AG20443 (cell line): ENCODE data around the gene GCN1.
"Not testable (repeated sequence)": the region's sequence is repeated elsewhere in the genome, so short reads cannot be mapped to it uniquely, and the experiment has no call there.

Source experiments
- DNase-seq: peaks from one replicate; pipeline ENCODE4 v3.0.0; 2012; ENCODE audit warnings: low spot score, mixed read lengths

GCN1 gene

DNA sequence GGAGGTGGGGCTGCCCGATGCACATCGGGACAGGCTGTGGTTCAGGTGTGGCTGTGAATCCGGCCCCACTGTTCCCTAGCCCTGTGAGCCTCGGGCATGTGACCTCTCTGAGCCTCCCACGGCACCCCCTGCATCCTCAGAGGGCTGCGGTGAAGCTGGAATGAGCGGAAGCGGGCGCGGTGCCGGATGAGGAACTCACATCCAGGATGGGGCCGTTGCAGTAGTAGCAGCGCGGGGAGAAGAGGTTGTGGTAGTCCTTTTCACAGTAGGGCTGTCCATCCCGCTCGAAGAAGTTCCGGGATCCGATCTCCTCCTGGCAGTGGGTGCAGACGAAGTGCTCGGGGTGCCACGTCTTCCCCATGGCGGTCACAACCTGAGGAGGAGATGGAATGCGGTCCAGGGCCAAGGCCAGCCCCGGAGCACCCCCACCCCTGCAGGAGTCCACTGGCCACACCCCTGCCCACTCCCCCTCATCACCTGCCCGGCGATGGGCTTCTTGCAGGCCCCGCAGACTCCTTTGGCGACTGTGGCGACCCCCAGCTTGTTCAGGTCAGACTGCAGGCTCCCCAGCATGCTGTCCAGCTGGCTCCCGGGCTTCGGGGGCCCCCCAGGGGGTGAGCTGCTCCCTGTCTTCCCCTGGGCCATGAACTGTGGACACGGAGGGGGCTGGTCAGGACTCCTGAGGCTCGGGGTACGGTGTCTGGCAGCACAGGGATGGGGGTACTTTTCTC, 20.3 kb upstream of the GCN1 start:
- no peak for DNase-seq

DNA sequence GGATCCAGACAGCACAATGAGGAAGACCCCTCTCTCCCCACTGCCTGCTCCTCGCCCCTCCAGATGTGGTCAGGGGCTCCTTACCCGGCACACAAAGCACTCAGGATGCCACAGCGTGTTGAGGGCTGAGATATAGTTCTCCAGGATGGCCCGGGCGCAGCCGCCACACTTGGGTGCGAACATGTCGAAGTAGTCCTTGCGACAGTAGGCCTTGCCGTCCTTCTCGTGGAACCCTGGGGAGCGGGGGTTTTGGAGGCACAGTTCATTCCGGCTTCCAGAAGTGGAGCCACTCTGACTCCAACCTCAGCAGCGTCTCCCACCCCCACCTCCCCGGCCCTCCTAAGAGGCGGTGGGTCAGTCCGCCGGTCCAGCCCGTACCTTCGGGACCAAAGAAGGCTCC, 19.2 kb upstream of the GCN1 start:
- DNase-seq = no peak

DNA sequence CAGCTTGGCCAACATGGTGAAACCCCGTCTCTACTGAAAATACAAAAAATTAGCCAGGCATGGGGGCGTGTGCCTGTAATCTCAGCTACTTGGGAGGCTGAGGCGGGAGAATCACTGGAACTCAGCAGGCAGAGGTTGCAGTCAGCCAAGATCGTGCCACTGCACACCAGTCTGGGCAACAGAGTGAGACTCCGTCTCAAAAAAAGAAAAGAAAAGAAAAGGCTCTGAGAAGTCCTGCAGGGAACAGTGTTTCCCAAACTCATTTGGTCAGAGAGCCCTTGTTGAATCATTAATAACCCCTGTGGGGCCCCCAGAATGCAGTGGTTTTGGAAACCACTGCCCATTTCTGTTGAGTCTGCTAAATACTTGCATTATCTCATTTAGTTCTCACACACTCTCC, 18.7 kb upstream of the GCN1 start:
- not testable (repeated sequence) for DNase-seq

DNA sequence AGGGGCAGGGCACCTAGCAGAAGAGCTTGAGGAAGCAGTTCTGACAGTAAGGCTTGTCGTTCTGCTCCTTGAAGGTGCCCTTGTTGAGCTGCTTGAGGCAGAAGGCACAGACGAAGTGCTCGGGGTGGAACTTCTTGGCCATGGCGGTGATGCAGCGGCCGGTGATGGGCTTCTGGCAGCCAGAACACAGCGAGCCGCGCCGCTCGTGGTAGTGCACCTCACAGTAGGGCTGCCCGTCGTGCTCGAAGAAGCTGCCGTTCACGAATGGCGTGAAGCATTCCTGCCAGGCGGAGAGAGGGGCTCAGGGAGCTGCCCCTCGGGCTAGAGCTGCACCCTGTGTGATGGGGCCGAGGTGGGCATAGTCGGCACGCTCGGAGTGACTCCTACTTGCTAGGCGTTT, 17.8 kb upstream of the GCN1 start:
- no peak for DNase-seq

DNA sequence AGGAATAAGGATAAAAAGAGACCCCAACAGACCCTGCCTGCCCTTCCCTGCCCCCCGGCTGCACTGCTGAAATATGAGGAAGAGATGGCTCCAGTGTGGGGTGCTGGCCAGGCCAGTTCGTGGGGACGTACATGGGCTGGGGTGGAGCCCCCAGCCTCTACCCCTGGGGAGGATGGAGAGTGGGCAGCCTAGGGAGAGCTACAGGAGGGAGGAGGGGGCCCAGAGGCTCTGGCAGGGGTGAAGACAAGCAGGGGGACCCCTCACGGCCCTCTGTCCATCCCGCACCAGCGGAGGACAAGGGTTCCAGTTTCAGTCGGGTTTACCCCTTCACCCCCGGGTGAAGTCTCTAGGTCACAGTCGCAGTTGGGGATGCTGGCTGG, 17.4 kb upstream of the GCN1 start:
- DNase-seq = no peak

DNA sequence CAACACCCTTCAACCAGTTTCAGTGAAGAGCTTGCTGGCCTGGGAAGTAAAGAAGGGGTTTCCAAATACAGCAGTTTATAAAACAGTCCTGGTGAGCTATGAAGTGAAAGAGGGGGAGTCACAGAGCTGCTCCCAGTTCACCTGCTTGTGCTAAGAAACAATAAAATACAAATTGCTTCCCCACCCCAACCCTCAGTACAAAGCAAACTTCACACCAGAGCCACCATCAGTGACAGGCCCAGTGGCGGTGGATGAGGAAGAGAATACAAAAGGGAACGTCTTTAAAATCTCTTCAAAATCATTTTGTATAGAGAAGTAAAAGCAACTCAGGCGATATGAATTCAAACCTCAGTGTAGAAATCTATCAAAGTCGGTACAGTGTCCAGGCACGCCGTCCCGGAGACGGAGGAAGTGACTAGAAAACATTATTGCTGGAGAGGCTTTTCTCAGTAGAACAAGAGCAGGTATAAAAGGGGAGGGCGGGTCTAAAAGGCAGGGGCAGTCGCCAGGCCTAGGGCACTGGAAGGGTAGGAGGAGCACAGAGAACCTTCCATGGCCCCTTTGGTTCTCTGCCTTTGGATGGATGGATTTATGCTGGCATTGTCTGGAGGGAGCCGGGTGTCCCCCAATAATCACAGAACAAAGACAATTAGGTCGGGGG, 16.9 kb upstream of the GCN1 start:
- no peak for DNase-seq

DNA sequence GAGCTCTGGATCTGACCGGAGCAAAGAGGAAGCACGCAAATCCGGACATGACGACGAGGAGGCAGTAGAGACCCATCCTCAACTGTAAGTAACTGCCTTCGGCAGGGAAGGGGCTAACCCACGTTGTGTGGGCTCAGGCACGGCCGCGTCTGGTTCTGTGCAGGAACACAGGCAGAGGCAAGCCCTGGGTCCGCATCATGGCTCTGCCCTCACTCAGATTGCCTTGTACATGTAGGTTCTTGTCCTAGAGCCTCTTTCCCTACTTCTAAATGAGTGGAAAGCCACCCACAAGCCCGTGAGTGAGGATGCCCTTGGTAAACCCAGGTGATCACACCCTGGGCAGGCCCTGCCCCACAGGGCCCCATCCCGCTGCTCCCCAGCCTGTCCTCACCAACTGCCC, 15.3 kb upstream of the GCN1 start:
- DNase-seq = no peak

DNA sequence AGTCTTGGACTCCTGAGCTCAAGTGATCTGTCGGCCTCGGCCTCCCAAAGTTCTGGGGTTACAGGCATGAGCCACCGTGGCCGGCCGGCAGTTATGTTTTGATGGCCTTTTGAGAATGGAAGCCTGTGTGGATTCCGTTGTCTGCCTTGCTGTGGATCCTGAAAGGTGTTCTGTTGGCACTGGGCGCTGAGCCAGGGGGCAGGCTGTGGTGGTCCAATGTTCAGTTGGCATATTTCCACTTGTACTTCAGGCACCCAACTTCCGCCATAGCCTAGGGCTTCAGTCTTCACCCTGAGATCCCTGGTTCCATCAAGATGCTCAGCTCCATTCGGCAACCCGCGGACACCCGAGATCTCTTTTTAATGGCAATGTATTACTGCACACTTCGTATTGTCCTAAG, 12.7 kb upstream of the GCN1 start:
- no peak for DNase-seq

DNA sequence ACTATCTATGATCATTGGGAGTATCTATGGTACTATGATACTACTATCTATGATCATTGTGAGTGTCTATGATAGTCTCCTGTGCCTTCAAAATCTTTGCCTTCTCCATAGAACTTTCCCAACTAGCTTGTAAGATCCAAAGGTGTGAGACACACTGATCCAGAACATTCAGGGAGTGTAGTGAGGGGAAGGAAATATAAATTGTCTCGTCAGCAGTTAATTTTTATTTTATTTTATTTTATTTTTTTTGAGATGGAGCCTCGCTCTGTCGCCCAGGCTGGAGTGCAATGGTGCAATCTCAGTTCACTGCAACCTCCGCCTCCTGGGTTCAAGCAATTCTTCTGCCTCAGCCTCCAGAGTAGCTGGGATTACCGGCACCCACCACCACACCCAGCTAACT, 12.3 kb upstream of the GCN1 start:
- DNase-seq = not testable (repeated sequence)

DNA sequence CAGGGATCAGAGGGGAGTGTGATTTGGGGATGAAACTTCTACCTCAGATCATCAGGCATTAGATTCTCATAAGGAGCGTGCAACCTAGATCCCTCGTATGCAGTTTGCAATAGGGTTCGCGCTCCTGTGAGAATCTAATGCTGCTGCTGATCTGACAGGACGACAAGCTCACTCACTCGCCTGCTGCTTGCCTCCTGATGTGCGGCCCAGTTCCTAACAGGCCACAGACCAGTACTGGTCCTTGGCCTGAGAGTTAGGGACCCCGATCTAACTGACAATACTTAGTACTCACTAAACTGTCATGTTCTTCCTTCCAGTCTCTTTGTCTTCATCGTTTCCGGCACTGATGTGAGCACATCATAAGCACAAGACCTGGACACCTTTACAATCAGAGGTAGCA, 11.7 kb upstream of the GCN1 start:
- no peak for DNase-seq

DNA sequence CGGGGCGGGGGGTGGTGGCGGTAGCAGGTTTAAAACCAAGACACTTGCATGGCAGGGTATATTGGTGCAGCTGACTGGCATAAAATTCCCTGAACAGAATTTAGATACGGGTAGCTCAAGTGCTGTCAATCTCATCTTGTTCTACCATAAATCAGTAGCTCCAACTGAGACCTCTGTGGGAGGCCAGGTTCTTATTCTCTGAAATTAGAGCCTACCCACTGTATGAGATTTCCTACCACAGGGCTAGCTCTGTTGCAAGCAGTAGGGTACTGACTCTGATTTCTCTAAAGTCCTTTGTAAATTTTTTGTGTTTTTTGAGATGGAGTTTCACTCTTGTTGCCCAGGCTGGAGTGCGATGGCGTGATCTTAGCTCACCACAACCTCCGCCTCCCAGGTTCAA, 9.7 kb upstream of the GCN1 start:
- DNase-seq = no peak

DNA sequence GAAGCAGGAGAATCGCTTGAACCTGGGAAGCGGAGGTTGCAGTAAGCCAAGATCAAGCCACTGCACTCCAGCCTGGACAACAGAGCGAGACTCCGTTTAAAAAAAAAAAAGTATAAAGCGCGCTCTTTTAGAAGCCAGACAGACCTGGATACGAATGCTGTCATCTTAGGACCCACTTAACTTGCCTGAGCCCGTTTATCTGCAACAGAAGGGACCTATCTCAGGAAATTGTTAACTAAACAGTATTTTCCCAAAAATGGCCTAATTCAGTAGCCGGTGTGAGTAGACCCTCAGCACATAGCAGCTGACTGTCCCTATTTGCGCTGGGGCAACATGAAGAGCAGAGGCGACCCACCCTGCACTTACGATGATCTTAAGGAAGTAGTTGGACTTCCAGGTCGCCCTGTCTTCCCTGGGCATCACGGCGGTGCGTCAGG, 5.9 kb upstream of the GCN1 start:
- DNase-seq = no peak

DNA sequence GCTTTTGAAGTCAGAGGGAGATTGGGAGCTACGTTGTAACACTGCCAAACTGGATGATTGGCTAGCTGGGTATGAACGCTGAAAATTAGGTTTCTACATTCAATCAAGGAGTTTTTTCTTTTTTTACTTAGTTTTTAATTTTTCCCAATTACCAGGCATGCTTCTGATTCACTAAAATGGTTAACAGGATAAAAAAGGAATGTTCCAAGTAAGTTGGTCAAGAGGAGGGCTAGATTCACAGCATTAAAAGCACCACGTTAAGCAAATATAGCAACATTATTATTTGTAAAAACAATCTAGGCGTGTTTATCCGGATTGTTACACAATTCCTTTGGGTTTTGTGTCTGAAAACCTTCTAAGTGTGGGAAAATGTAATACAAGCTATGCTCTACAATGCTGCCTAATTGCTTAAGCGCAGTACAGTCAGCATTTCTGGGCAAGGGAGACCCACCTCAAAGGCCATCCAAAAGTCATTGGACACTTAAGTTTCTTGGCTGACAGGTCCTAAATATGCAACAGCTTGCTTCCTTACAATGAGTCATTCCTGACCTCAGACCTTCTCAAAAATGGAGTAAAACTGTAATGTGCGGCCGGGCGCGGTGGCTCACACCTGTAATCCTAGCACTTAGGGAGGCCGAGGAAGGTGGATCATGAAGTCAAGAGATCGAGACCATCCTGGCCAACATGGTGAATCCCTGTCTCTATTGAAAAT, 5.2 kb upstream of the GCN1 start:
- peak; percentile 68 for DNase-seq

DNA sequence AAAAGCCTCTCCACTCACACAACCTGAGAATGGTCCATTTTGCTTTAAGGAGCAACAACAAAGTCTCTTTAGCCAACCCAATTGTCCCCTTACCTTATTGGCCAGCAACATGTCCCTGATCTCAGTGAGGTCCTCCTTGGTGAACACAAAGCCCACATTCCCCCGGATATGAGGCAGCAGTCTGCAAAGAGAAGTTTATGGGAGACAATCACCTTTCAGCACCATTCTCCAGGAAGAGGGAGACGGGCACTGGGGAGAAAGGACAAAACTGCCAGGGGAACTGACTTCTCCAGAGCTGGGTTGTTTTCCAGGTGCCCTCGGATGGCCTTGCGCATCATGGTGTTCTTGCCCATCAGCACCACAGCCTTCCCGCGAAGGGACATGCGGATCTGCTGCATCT, 4.5 kb upstream of the GCN1 start:
- no peak for DNase-seq

DNA sequence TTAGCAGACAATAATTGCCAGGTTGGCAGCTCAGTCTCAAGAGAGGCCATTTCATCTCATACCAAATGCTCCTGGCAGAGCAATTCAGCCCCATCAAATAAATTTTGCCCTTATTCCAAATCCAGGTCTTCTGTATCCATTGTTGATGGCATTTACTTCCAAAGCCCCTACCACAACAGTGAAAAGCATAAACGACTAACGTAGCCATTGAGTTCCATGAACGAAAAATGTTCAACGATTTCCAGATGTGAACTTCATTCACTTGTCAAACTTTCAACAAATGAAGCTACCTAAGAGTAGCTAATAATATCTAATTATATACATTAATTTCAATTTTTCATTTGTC, 3.0 kb upstream of the GCN1 start:
- DNase-seq = no peak

DNA sequence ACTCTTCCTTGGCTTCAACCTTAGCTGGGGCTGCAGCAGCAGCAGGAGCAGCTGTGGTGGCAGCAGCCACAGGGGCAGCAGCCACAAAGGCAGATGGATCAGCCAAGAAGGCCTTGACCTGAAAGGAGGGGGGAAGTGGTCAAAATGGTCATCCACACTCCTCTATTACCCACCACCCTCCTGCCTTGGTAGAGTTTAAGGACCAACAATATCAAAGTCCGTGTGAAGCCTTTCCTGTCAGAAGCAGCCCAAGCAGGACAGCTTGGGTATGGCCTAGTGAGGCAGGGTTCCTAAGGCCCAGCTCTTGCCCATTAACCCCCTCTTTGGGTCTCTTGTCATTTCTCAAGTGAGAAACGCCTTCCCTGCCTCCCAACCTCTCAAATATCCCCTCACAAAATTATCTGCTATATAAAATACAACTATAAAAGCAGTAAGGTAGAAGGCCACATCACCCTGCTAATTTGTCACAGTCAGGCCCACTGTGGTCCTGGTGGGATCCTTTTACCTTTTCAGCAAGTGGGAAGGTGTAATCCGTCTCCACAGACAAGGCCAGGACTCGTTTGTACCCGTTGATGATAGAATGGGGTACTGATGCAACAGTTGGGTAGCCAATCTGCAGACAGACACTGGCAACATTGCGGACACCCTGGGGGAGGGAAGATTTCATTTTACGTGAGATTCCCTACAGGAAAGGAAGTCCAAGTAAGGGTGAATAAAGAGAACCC, 2.5 kb upstream of the GCN1 start:
- DNase-seq = not testable (repeated sequence)

DNA sequence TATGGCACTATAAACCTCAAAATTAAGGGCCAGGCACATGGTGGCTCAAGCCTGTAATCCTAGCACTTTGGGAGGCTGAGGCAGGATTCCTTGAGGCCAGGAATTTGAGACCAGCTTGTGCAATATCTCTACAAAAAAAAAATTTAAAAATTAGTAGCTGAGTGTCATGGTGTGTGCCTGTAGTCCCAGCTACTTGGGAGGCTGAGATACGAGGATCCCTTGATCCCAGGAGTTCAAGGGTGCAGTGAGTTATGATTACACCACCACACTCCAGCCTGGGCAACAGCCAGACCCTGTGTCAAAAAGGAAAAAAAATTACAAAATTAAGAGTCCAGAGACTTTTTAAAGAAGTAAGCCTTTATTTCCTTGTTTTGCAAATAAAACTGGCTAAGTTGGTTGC, 1.8 kb upstream of the GCN1 start:
- no peak for DNase-seq

DNA sequence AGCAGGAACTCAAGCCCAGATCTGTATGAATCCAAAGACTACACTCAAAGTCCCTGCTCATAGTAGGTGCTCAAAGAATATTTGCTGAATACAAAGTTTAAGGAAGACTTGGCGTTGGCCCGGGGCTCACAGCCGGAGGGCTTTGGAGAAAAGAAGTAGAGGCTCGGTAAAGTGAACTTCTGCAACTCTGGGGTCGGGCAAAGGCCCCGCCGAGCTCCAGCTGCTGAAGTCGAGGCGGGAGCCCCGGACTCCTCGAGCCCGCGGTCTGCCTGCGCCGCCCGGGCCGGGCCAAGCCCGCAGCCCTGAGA, 335 bp downstream of the GCN1 start:
- DNase-seq = no peak

DNA sequence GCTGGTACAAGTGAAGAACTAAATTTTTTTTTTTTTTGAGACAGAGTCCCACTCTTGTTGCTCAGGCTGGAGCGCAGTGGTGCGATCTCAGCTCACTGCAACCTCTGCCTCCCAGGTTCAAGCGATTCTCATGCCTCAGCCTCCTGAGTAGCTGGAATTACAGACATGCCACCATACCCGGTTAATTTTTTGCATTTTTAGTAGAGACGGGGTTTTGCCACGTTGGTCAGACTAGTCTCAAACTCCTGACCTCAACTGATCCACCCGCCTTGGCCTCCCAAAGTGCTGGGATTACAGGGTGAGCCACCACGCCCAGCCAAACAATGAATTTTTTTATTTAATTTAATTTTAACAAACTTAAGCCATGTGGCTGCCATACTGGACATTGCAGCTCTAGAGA, 1.2 kb downstream of the GCN1 start:
- DNase-seq = not testable (repeated sequence)

DNA sequence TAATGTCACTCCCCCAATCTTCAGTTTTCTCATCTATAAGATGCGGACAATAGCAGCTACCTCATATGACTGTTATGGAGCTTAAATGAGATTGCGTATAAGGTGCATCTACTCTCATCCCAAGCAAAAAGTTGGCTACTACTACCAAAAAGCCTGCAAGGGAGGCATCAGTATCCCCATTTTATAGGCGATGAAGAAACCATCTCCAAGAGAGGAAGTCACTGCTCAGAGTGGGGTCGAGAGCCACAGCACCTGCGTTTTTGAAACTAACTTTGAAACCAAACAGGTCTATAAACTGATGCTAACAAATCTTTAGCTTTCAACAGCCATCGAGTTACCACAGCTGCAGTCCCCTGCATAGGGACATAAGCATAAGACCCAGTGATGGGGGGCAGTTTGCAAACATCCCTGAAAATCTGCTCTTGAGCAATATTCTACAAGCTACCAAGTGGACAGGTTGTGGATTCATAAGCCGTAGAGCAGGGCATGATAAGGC, 3.5 kb downstream of the GCN1 start:
- DNase-seq = no peak

DNA sequence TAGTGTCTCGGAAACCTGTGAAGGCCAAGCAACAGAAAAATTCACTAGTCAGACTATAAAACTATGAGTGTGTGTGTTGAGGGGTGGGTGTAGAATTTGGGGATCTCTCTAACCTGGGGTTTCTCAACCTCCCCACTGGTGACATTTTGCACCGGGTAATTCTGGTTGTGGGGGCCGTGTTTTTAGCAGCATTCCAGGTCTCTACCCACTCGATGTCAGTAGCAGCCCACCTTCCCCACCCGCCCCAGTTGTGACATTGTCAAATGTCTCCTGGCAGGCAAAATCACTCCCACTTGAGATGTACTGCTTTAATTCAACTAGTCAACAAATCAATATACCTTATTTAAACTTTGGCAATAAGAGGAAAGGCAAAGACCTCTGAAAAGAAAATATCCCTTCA, 4.1 kb downstream of the GCN1 start:
- no peak for DNase-seq

DNA sequence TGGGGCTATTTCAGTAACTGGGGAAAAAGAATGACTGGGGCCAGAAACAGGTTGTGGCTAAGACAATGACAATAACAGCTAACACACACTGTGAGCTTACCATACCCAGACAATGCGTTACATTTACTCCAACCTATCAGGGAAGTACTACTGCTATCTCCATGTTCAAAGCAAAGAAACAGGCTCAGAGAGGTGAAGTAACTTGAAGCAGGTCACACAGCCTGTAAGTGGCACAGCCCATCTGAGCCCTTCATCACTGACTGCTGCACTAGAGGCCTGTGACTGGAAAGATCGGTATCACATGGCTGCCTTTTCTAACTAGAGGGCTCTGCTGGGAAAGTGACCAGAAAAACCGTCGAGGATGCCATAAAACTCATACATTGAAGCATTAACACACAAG, 7.9 kb downstream of the GCN1 start:
- no peak for DNase-seq

DNA sequence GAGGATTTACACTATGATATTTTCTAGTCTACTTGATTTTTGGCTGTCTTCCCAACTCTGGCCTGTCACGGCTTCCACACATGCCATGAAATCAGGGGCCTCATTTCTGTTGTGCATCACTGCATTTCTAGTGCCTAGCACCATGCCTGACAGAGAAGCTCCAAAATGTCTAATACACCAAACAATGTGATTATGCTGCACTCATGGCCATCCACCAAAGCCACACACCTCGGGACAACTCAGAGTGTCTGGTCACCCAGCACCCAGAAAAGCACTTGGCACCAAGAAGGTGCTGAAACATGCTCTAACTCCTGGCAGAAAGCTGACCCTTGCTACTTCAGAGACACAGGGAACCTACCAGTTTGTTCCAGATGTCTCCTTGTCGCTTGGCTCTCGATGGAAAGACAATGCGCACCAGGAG, 11.3 kb downstream of the GCN1 start:
- DNase-seq = no peak
